SK-N-SH (cell line): ENCODE results near the gene U2SURP. TPM values are rescaled to one million over a fixed set of nuclear protein-coding genes. Genes with fewer than 3 reads are reported as not detected.
A peak's percentile ranks its signal among the peaks of the same experiment; 100 is the strongest.

Experiments used
- CTCF ChIA-PET: fragments of 300-600, 350-600 bp; formaldehyde crosslinking; extraction: SDS; loops from one replicate; lab custom pipeline; 2021; lab: Yijun Ruan, JAX
- POLR2A ChIA-PET: fragments of 350-600 bp; sonication (Branson Sonifier 250); formaldehyde crosslinking; extraction: SDS; loops from one replicate; lab custom pipeline; 2020; ENCODE audit warnings: antibody characterized with exemption, inconsistent platforms; lab: Yijun Ruan, JAX
- DNase-seq: peaks from one replicate; pipeline ENCODE4 v3.0.0; 2012
- H2AFZ ChIP-seq: fragments of 200-600 bp; sonication (generic); 2 replicates; pipeline ENCODE4 v1.8.1; 2016; ENCODE audit warnings: antibody characterized with exemption, mild to moderate bottlenecking, low read depth
- H3F3A ChIP-seq: fragments of 200-600 bp; sonication (generic); replicated peaks from 2 replicates; pipeline ENCODE3; 2016; ENCODE audit warnings: antibody characterized with exemption, mild to moderate bottlenecking; ENCODE audit not compliant: insufficient read depth
- H3K27ac ChIP-seq, 2 experiments: fragments of 200-500 bp in 1 of 2; fragments of 200-600 bp in 1 of 2; sonication (Bioruptor generic) in 1 of 2; sonication (generic), shearing (Covaris generic) in 1 of 2; 2 replicates each; pipeline versions ENCODE4 v1.5.1 to v1.6.1; 2014 to 2016; ENCODE audit warnings: low read depth in 2 of 2, inconsistent platforms in 1 of 2, low read length in 1 of 2, mild to moderate bottlenecking in 1 of 2, mixed read lengths in 1 of 2
- H3K27me3 ChIP-seq: fragments of 200-600 bp; sonication (generic), shearing (Covaris generic); 2 replicates; pipeline ENCODE4 v1.6.1; 2016; ENCODE audit warnings: mixed run types; ENCODE audit not compliant: insufficient read depth
- H3K36me3 ChIP-seq, 2 experiments: fragments of 200-500 bp in 1 of 2; fragments of 200-600 bp in 1 of 2; sonication (Bioruptor generic) in 1 of 2; sonication (generic) in 1 of 2; replicated peaks in 1 of 2; 2 replicates each; pipeline versions ENCODE3 to v1.5.1; 2014 to 2016; ENCODE audit warnings: low read length in 1 of 2, mild to moderate bottlenecking in 1 of 2; ENCODE audit not compliant: insufficient read depth in 2 of 2, control insufficient read depth in 1 of 2
- H3K4me1 ChIP-seq, 2 experiments: fragments of 200-500 bp in 1 of 2; fragments of 200-600 bp in 1 of 2; sonication (Bioruptor generic) in 1 of 2; sonication (generic), shearing (Covaris generic) in 1 of 2; 2 replicates each; pipeline versions ENCODE4 v1.5.1 to v1.6.1; 2014 to 2016; ENCODE audit warnings: low read depth in 1 of 2, low read length in 1 of 2, mixed run types in 1 of 2; ENCODE audit not compliant: insufficient read depth in 2 of 2, control insufficient read depth in 1 of 2
- H3K4me2 ChIP-seq: fragments of 200-600 bp; sonication (generic), shearing (Covaris generic); 2 replicates; pipeline ENCODE4 v1.6.1; 2017; ENCODE audit warnings: mixed run types
- H3K4me3 ChIP-seq, 2 experiments: fragments of 200-500 bp in 1 of 2; fragments of 200-600 bp in 1 of 2; sonication (Bioruptor generic) in 1 of 2; sonication (generic), shearing (Covaris generic) in 1 of 2; 2 replicates each; pipeline versions ENCODE4 v1.5.1 to v1.8.1; 2014 to 2016; ENCODE audit warnings: low read depth in 2 of 2, inconsistent platforms in 1 of 2, low read length in 1 of 2, mild to moderate bottlenecking in 1 of 2, mixed read lengths in 1 of 2, moderate library complexity in 1 of 2
- H3K79me2 ChIP-seq: fragments of 200-600 bp; sonication (generic); 2 replicates; pipeline ENCODE4 v1.8.1; 2017; ENCODE audit warnings: mild to moderate bottlenecking; ENCODE audit not compliant: insufficient read depth
- H3K9ac ChIP-seq: fragments of 200-600 bp; sonication (generic); 2 replicates; pipeline ENCODE4 v1.6.1; 2017; ENCODE audit warnings: mixed run types
- H3K9me2 ChIP-seq: fragments of 200-600 bp; sonication (generic); 2 replicates; pipeline ENCODE4 v1.6.1; 2017; ENCODE audit warnings: mixed run types
- H3K9me3 ChIP-seq: fragments of 200-600 bp; sonication (generic); 2 replicates; pipeline ENCODE4 v1.6.1; 2017; ENCODE audit warnings: mixed run types, mild to moderate bottlenecking, moderate library complexity
- H4K20me1 ChIP-seq: fragments of 200-600 bp; sonication (generic); 2 replicates; pipeline ENCODE4 v1.6.1; 2017; ENCODE audit warnings: mild to moderate bottlenecking, mixed run types; ENCODE audit not compliant: insufficient read depth
- EP300 ChIP-seq, 2 experiments: IDR thresholded peaks; 2 replicates each; pipeline versions ENCODE4 v1.4.0 to v1.6.1; 2012; ENCODE audit warnings: borderline replicate concordance in 1 of 2, low read depth in 1 of 2, low read length in 1 of 2
- EZH2phosphoT487 ChIP-seq: fragments of 200-600 bp; sonication (generic); IDR thresholded peaks from 2 replicates; pipeline ENCODE4 v1.6.1; 2017; ENCODE audit warnings: low read depth, mixed run types, mild to moderate bottlenecking, antibody characterized with exemption, moderate library complexity, borderline replicate concordance
- FOSL2 ChIP-seq: IDR thresholded peaks from 2 replicates; pipeline ENCODE4 v1.4.0; 2012; ENCODE audit warnings: low read depth, mild to moderate bottlenecking, moderate library complexity, borderline replicate concordance
- FOXJ3 ChIP-seq: sonication (generic); formaldehyde crosslinking; IDR thresholded peaks from 2 replicates; pipeline ENCODE4 v1.5.1; 2020; ENCODE audit warnings: mild to moderate bottlenecking, missing genetic modification reagents
- GABPA ChIP-seq: IDR thresholded peaks from 2 replicates; pipeline ENCODE4 v1.4.0; 2012; ENCODE audit warnings: low read depth, mild to moderate bottlenecking
- GATA2 ChIP-seq: sonication (generic); formaldehyde crosslinking; IDR thresholded peaks from 2 replicates; pipeline ENCODE4 v1.5.0; 2020; ENCODE audit warnings: mild to moderate bottlenecking, missing genetic modification reagents
- IRF3 ChIP-seq: fragments of 150-350 bp; IDR thresholded peaks from 2 replicates; pipeline ENCODE4 v1.6.1; 2016; ENCODE audit warnings: mild to moderate bottlenecking, low read depth, low read length
- JUND ChIP-seq: IDR thresholded peaks from 2 replicates; pipeline ENCODE4 v1.4.0; 2012
- MAX ChIP-seq: IDR thresholded peaks from 2 replicates; pipeline ENCODE4 v1.4.0; 2012; ENCODE audit warnings: low read depth
- MXI1 ChIP-seq: IDR thresholded peaks from 2 replicates; pipeline ENCODE4 v1.6.1; 2012; ENCODE audit warnings: mild to moderate bottlenecking, low read depth, low read length, improper control_type of control experiment
- NRF1 ChIP-seq: IDR thresholded peaks from 2 replicates; pipeline ENCODE4 v1.6.1; 2012; ENCODE audit warnings: low read depth, mild to moderate bottlenecking, low read length
- PBX3 ChIP-seq: IDR thresholded peaks from 2 replicates; pipeline ENCODE4; 2012
- RAD21 ChIP-seq: IDR thresholded peaks from 2 replicates; pipeline ENCODE4 v1.6.1; 2012; ENCODE audit warnings: mild to moderate bottlenecking, low read length
- REST ChIP-seq: IDR thresholded peaks from 2 replicates; pipeline ENCODE4 v1.6.1; 2012; ENCODE audit warnings: mild to moderate bottlenecking, low read depth, low read length, moderate library complexity
- RFX5 ChIP-seq: IDR thresholded peaks from 2 replicates; pipeline ENCODE4 v1.6.1; 2012; ENCODE audit warnings: mild to moderate bottlenecking, improper control_type of control experiment, low read length
- RXRA ChIP-seq: IDR thresholded peaks from 2 replicates; pipeline ENCODE4 v1.4.0; 2012; ENCODE audit warnings: low read depth, mild to moderate bottlenecking, borderline replicate concordance
- TAF1 ChIP-seq: IDR thresholded peaks from 2 replicates; pipeline ENCODE4 v1.6.1; 2012; ENCODE audit warnings: low read depth, mild to moderate bottlenecking, low read length, moderate library complexity, borderline replicate concordance
- USF2 ChIP-seq: fragments of 150-350 bp; IDR thresholded peaks from 2 replicates; pipeline ENCODE4 v1.6.1; 2017; ENCODE audit warnings: antibody characterized with exemption, low read length, low read depth, borderline replicate concordance
- WGBS: methylation state at CpG from one replicate; pipeline ENCODE4 v1.1.6; 2017; ENCODE audit warnings: low lambda C conversion rate; 5-methylcytosine and 5-hydroxymethylcytosine counted together
- polyA plus RNA-seq, 3 experiments: library from polyadenylated mRNA; depleted of rRNA; stranded (reverse); fragments of >200 nt; gene quantifications; 2 replicates each; pipeline ENCODE4 v1.2.3, GENCODE V29; 2012
- TF ChIP-seq, protein P1 (sequence below): IDR thresholded peaks from 2 replicates; pipeline ENCODE4 v1.4.0; 2012; ENCODE audit warnings: low read depth, borderline replicate concordance
- TF ChIP-seq, protein P2 (sequence below): fragments of 200-600 bp; sonication (generic); IDR thresholded peaks from 2 replicates; pipeline ENCODE4 v1.6.1; 2017; ENCODE audit warnings: antibody characterized with exemption, mild to moderate bottlenecking, moderate library complexity

The U2SURP gene
- polyA plus RNA-seq, 1 of the 3 experiments (the other 2 are of a cell fraction): 10.9 TPM

DNA sequence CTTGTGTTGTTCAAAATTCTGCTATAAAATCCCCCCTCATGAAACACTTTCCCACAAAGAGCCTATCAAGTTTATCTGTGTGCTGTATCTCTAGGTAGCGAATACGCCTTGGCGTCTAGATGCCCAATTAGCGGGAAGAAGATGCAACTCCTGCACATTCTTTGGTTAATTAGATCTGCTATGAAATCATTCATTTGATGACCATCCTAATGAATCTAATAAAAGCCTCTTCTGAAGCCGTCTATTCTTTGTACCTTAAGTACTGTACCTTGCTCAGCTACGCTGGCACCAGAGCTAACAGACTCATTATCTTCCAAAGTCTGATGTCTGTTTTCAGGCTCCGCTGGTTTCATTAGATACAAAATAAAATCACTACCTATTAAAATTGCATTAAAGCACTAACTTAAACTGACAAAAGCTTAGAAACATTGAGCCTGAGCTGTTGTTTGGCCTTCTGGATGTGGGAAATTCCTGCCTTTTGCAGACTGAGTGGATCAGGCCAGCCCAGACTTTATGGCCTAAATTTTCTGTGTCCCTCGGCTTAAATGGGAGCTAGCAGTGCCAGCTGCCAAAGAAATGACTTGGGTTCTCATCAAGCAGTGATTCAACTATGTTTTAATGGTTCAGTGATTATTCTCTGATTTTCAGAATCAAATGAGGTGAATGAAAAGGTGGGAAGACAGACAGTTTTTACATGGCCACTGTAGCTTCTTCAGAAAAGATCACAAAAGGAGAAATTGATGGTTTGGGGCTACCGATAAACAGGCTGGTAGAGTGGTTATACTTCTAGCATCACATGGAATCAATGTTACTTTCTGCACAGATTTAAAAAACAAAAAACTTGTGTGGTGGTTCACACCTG, 89.8 kb downstream of the U2SURP start:
- Histone ChIP-seq H3K36me3 (no peaks in the 10 kb centered on the region), H3K9me2 (no peaks in the 10 kb centered on the region), H3K79me2 (no peaks in the 10 kb centered on the region), H3K27ac (peak overlapping the region in 1 of 2 experiments; percentile 69; a peak in 2 of 4 replicates), H3K27me3 (no peaks in the 10 kb centered on the region; the same call in 1 of the 2 replicates), H3K4me3 (no peak overlapping the region), H3F3A (no peaks in the 10 kb centered on the region), H3K9me3 (no peaks in the 10 kb centered on the region), H3K4me1 (peaks cover 0 to 10% of the 10 kb centered on the region in 2 experiments; a peak in 2 of 4 replicates), H3K9ac (no peak overlapping the region), H4K20me1 (no peaks in the 10 kb centered on the region), H3K4me2 (no peak overlapping the region), H2AFZ (no peak overlapping the region)
- DNase-seq: no peak
- ChIA-PET CTCF (interaction anchor here (2.0 kb wide), 1 partner anchor 51 kb away, joined by 5 read pairs; no protein-coding TSS in a partner anchor), POLR2A (no interaction called here)
- WGBS: 73% methylated on average over 9 of the region's 9 CpGs
- TF ChIP-seq REST (no peak), EZH2phosphoT487 (no peak), EP300 (IDR thresholded peaks at IDR 0.05; ENCODE audit: borderline replicate concordance in 1 of 2, low read depth in 1 of 2, low read length in 1 of 2) (no peak), MAX (no peak), TAF1 (no peak), FOSL2 (no peak), USF2 (no peak), RXRA (no peak), JUND (no peak), GATA2 (no peak), IRF3 (no peak), PBX3 (no peak), FOXJ3 (CRISPR knock-in tag) (no peak), RAD21 (no peak), RFX5 (no peak), NRF1 (no peak), MXI1 (no peak), GABPA (no peak)
- TF ChIP-seq, protein P1, sequence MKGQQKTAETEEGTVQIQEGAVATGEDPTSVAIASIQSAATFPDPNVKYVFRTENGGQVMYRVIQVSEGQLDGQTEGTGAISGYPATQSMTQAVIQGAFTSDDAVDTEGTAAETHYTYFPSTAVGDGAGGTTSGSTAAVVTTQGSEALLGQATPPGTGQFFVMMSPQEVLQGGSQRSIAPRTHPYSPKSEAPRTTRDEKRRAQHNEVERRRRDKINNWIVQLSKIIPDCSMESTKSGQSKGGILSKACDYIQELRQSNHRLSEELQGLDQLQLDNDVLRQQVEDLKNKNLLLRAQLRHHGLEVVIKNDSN: no peak
- TF ChIP-seq, protein P2, sequence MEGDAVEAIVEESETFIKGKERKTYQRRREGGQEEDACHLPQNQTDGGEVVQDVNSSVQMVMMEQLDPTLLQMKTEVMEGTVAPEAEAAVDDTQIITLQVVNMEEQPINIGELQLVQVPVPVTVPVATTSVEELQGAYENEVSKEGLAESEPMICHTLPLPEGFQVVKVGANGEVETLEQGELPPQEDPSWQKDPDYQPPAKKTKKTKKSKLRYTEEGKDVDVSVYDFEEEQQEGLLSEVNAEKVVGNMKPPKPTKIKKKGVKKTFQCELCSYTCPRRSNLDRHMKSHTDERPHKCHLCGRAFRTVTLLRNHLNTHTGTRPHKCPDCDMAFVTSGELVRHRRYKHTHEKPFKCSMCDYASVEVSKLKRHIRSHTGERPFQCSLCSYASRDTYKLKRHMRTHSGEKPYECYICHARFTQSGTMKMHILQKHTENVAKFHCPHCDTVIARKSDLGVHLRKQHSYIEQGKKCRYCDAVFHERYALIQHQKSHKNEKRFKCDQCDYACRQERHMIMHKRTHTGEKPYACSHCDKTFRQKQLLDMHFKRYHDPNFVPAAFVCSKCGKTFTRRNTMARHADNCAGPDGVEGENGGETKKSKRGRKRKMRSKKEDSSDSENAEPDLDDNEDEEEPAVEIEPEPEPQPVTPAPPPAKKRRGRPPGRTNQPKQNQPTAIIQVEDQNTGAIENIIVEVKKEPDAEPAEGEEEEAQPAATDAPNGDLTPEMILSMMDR: no peak
